GM10266 (cell line): ENCODE results near the gene TANC1.

Source experiments
- DNase-seq: peaks from one replicate; pipeline ENCODE4 v3.0.0; 2012; ENCODE audit errors: extremely low spot score
- TF ChIP-seq, protein P1 (sequence below): IDR thresholded peaks from 2 replicates; pipeline ENCODE4 v1.5.1; 2012; ENCODE audit warnings: mild to moderate bottlenecking, low read depth; ENCODE audit not compliant: control insufficient read depth, insufficient read depth; ENCODE audit errors: missing control alignments

The TANC1 gene

DNA sequence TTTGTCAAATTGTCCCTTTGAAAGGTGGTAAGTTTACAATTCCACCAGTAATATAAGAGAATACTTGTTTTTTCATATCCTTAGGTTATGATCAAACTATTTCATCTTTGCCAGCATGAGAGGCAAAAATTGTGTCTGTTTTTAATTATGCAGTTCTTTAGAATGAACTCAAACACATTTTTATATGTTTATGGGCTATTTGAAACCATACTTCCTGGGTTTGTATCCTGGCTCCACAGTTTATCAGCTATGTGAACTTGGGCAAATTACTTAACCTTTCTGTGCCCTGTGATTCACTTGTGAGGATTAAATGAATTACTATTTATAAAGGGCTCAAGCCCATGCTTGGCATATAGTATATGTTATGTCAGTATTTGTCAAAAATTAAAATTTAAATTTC lies 109.4 kb downstream of the TANC1 start:
- TF ChIP-seq, protein P1, sequence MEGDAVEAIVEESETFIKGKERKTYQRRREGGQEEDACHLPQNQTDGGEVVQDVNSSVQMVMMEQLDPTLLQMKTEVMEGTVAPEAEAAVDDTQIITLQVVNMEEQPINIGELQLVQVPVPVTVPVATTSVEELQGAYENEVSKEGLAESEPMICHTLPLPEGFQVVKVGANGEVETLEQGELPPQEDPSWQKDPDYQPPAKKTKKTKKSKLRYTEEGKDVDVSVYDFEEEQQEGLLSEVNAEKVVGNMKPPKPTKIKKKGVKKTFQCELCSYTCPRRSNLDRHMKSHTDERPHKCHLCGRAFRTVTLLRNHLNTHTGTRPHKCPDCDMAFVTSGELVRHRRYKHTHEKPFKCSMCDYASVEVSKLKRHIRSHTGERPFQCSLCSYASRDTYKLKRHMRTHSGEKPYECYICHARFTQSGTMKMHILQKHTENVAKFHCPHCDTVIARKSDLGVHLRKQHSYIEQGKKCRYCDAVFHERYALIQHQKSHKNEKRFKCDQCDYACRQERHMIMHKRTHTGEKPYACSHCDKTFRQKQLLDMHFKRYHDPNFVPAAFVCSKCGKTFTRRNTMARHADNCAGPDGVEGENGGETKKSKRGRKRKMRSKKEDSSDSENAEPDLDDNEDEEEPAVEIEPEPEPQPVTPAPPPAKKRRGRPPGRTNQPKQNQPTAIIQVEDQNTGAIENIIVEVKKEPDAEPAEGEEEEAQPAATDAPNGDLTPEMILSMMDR = no peak
- no peak for DNase-seq

DNA sequence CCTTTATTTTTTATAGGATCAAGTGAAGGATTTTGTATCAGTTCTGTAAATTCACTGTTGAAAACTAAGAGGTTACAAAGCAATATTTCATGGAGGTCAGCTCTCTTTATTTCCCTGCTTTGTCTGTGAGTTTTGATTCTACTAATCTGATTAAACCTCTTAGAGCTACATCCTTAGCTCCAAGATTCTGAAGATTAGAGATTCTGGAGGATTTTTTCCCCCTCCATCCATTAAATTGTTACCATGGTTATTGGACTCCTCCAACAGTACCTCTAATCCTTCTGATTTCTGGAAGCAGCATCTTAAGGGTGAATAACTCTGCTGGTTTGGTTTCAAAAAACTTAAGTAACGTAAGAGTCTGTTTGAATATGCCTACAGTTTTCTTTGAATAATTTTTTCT lies 110.0 kb downstream of the TANC1 start:
- TF ChIP-seq, protein P1 = no peak
- no peak for DNase-seq

DNA sequence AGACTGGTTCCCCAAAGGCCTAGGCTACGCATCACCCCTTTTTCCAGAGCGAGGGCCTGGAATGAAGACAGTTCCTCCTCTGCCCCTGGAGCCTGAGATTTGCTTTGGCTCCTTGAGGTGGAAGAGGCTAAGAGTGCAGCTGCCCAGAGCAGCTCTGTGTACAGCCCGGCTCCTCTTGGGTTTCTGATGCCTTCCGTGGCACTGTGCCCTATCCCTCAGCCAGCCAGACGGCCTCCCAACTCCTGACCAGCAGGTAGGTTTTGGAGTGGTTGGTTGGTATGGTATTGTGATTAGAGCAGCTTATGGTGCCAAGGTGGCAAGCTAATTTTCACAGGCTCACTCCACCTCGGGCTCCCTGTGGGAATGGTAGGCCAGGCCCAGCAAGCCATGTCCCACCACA lies 112.2 kb downstream of the TANC1 start:
- TF ChIP-seq, protein P1 = no peak
- DNase-seq = no peak

DNA sequence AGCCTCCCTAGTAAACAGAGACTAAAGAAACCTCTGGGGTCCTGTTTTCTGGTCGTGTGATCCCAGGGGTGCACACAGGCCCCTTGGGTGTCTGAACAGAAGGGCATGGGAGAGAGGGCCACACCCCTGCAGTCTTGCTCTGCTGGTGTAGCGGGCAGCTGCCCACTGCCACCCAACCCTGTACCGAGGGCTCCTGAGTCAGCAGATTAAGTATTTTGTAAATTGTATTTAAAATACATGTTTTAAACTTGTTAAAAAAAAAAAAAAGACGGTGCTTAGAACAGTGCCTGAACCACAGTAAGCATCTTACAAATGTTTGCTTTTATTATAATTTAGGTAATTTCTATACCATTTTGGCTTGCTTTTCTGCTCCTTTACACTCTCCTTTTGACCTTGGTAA lies 113.7 kb downstream of the TANC1 start:
- no peak for DNase-seq
- TF ChIP-seq, protein P1 = no peak

DNA sequence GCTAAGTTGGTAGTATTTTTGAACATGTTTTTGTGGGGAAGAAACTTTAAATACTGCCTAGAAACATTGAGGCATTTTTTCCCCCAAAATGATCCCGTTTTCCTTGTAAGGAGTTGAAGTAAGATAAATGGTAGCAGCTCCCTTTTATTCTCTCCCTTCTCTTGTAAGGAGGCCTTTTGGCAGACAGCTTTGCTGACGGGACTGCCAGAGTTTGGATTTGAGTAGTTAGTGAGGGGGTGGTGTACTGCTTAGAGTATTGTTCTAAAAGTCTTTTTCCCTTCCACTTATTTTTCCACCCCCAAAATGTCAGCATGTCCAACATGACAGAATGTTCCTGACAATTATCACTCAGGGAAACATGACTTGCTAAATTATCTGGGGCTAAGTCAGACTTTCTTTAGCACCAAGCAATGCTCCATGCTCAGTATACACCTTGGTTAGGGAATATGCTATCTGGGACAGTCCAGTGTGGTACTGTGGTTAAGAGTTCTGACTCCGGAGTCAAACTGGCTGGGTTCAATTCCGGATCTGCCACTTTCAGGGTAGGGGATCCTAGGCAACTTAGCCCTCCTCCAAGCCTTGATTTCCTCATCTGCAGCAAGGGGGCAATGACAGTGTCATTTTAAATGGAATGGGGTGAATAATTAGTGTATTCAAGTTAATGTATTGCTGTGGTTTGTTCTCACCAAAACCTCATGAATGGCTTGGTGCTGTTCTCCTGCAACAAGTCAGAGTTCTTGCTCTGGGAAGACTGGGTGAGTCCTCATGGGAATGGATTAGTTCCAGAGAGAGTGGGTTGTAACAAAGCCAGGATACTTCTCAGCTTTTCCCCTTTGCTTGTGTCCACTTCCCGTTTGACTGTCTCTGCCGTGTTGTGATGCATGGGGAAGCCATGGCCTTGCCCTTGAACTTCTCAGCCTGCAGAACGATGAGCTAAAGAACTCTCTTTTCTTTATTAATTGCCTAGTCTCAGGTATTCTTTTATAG lies 116.2 kb downstream of the TANC1 start:
- TF ChIP-seq, protein P1 = no peak

DNA sequence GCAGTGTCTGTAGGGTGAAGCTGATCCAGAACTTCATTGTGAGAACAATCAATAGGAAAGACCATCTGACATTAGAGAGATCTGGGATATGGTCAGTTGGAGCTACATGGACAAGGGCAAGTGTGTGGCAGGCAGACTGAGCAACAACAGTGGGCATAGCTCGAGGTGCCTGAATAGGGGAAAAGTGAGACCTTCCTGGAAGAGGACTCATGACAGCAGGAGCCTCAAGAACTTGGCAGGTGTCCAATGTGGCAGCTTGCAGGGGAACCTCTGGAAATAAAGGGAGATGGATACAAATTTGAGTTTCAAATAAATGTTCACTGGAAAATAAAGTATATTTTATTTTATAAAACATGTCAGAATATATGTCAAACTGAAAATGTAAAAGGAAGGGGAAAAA lies 117.9 kb downstream of the TANC1 start:
- TF ChIP-seq, protein P1 = no peak
- DNase-seq = no peak

More for the DNA sequence above, 116.2 kb downstream of the TANC1 start:
- DNase-seq = no peak

DNA sequence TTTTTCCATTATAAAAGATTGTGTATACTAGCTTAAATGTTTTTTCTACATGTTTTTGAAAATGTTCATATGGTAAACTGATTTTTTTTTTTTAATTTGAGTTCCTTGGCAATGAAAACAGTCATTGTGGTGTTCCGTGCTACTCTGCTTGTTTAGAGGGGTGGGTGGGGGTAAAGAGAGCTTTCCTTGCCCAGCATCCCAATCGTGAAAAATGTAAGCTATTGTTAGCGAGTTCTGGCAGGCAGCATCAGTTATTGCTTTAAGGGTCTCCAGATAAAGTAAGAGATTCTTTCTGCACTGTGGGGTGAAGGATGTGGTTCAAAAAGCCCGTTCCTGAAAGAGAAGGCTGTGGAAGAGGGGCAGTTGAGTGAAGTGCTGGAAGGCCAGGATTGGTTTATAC lies 118.4 kb downstream of the TANC1 start:
- DNase-seq = no peak
- TF ChIP-seq, protein P1 = no peak
